SK-N-SH treated with all-trans-retinoic acid at 6 μM for 48 hours (cell line): Measurements from ENCODE around the gene TMC3.

Experiments used
- ARNTL ChIP-seq: fragments of 450-650 bp; formaldehyde crosslinking; IDR thresholded peaks from 2 replicates; pipeline ENCODE4 v1.5.0; 2020; ENCODE audit warnings: low read depth, mild to moderate bottlenecking, moderate library complexity, borderline replicate concordance
- GLIS3 ChIP-seq: fragments of 250-450 bp; sonication (Bioruptor Pico); IDR thresholded peaks from 2 replicates; pipeline ENCODE4 v1.5.0; 2020; ENCODE audit warnings: mild to moderate bottlenecking, moderate library complexity
- ISL1 ChIP-seq: fragments of 250-450 bp; sonication (Bioruptor Pico); IDR thresholded peaks from 2 replicates; pipeline ENCODE4 v2.1.2; 2022; ENCODE audit warnings: mild to moderate bottlenecking, moderate library complexity
- TCF4 ChIP-seq: fragments of 250-450 bp; sonication (Bioruptor Pico); IDR thresholded peaks from 2 replicates; pipeline ENCODE4 v1.8.0; 2021; ENCODE audit warnings: mild to moderate bottlenecking, moderate library complexity, borderline replicate concordance
- TSHZ2 ChIP-seq: fragments of 250-450 bp; sonication (Bioruptor Pico); IDR thresholded peaks from 2 replicates; pipeline ENCODE4 v1.5.0; 2020; ENCODE audit warnings: mild to moderate bottlenecking, moderate library complexity
- ZFP3 ChIP-seq: fragments of 250-450 bp; sonication (Bioruptor Pico); IDR thresholded peaks from 2 replicates; pipeline ENCODE4 v1.5.0; 2020; ENCODE audit warnings: mild to moderate bottlenecking, moderate library complexity

GRCh38 chr15:81295486-81296121, 78.4 kb downstream of the TMC3 start:
- TF ChIP-seq TCF4 (no peak), ISL1 (CRISPR knock-in tag) (no peak), TSHZ2 (CRISPR knock-in tag) (no peak), GLIS3 (CRISPR knock-in tag) (no peak), ARNTL (CRISPR knock-in tag) (no peak), ZFP3 (CRISPR knock-in tag) (no peak)
